Measurements from ENCODE around the gene NECTIN2.
A peak's percentile ranks its signal among the peaks of the same experiment; 100 is the strongest.

DNA sequence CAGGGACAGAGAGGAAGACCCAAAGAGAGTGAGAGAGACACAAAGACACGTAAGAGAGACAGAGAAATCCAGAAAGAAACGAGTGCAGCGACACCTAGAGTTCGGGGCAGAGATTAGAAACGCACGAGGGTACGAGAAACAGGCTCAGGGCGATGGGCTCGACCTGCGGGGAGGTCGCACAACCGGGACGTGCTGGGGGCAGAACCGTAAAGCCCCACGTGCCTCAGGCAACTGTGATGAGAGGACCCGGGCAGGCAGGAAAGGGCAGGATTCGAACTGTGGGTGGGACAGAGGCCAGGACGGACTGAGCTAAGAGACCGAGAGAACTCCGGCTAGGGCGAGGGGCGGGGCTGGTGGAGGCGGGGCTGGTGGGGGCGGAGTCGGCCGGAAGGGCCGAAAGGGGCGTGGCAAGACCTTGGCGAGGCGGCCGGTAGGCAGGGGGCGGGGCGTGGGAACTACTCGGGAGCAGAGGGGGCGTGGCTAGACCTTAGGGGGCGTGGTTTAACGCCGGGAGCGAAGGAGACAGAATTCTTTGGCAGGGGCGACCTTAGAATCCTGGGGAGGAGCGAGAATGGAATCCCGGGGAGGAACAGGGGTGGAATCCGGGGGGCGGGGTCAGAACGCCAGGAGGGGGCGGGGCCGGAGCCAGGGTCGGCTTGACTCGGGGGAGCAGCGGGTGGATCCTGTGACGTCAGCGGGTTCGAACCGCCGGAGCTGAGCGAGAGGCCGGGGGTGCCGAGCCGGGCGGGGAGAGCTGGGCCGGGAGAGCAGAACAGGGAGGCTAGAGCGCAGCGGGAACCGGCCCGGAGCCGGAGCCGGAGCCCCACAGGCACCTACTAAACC, at the start of gene NECTIN2:
- TF ChIP-seq, protein P1, sequence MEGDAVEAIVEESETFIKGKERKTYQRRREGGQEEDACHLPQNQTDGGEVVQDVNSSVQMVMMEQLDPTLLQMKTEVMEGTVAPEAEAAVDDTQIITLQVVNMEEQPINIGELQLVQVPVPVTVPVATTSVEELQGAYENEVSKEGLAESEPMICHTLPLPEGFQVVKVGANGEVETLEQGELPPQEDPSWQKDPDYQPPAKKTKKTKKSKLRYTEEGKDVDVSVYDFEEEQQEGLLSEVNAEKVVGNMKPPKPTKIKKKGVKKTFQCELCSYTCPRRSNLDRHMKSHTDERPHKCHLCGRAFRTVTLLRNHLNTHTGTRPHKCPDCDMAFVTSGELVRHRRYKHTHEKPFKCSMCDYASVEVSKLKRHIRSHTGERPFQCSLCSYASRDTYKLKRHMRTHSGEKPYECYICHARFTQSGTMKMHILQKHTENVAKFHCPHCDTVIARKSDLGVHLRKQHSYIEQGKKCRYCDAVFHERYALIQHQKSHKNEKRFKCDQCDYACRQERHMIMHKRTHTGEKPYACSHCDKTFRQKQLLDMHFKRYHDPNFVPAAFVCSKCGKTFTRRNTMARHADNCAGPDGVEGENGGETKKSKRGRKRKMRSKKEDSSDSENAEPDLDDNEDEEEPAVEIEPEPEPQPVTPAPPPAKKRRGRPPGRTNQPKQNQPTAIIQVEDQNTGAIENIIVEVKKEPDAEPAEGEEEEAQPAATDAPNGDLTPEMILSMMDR (IDR thresholded peaks at IDR 0.05), result peak in 3 of 4 experiments; percentile 76 to 87 (median 82)
- peak; percentile 86 to 87 for TF ChIP-seq POLR2A (IDR thresholded peaks at IDR 0.05)
- TF ChIP-seq POLR2AphosphoS5 (IDR thresholded peaks at IDR 0.05), result peak; percentile 93
- TF ChIP-seq EP300 (IDR thresholded peaks at IDR 0.05), result no peak
